ENCODE data around the gene MRFAP1L1.

MRFAP1L1 gene

GRCh38 chr4:6703786-6704185, 5.9 kb downstream of the MRFAP1L1 start:
- Histone ChIP-seq H3K9me3 (ENCODE audit: control insufficient read depth, insufficient read depth, low read length) (peaks cover 11% of the 10 kb centered on the region; the same call in 1 of the 2 replicates), H4K20me1 (ENCODE audit: control insufficient read depth, insufficient read depth, low read depth, low read length) (peaks cover 3% of the 10 kb centered on the region; the same call in 1 of the 2 replicates), H3F3A (ENCODE audit: control insufficient read depth, insufficient read depth) (no peaks in the 10 kb centered on the region), H3K9me2 (replicated peaks; ENCODE audit: control insufficient read depth, low read length) (no peaks in the 10 kb centered on the region), H3K27ac (ENCODE audit: low read depth, low read length) (no peak overlapping the region), H3K4me3 (ENCODE audit: low read length) (no peak overlapping the region), H3K36me3 (ENCODE audit: control insufficient read depth, low read length) (peaks cover 48% of the 10 kb centered on the region), H3K79me2 (ENCODE audit: control insufficient read depth, low read length) (peaks cover 61% of the 10 kb centered on the region), H3K4me1 (ENCODE audit: control insufficient read depth, low read length) (peaks cover 17% of the 10 kb centered on the region), H3K27me3 (ENCODE audit: control insufficient read depth, low read length) (no peaks in the 10 kb centered on the region), H3K4me2 (ENCODE audit: low read length) (no peak overlapping the region)
- TF ChIP-seq CTCF (IDR thresholded peaks at IDR 0.05; ENCODE audit: low read depth, low read length, poor library complexity, severe bottlenecking), result no peak
- no peak for TF ChIP-seq EZH2phosphoT487 (IDR thresholded peaks at IDR 0.05; ENCODE audit: borderline replicate concordance, low read length)

- TF ChIP-seq CTCF (IDR thresholded peaks at IDR 0.05; ENCODE audit: low read depth, low read length, poor library complexity, severe bottlenecking) (no peak), EZH2phosphoT487 (IDR thresholded peaks at IDR 0.05; ENCODE audit: borderline replicate concordance, low read length) (no peak)
Measured at GRCh38 chr4:6702761-6703160, 6.9 kb downstream of the MRFAP1L1 start.

GRCh38 chr4:6701371-6701770, 8.3 kb downstream of the MRFAP1L1 start:
- Histone ChIP-seq H3K4me1 (ENCODE audit: control insufficient read depth, low read length) (no peaks in the 10 kb centered on the region), H3K9me3 (ENCODE audit: control insufficient read depth, insufficient read depth, low read length) (no peaks in the 10 kb centered on the region), H4K20me1 (ENCODE audit: control insufficient read depth, insufficient read depth, low read depth, low read length) (no peaks in the 10 kb centered on the region), H3K4me2 (ENCODE audit: low read length) (no peak overlapping the region), H3K36me3 (ENCODE audit: control insufficient read depth, low read length) (peaks cover 24% of the 10 kb centered on the region), H3K27ac (ENCODE audit: low read depth, low read length) (no peak overlapping the region), H3K79me2 (ENCODE audit: control insufficient read depth, low read length) (peaks cover 37% of the 10 kb centered on the region), H3F3A (ENCODE audit: control insufficient read depth, insufficient read depth) (no peaks in the 10 kb centered on the region), H3K9me2 (replicated peaks; ENCODE audit: control insufficient read depth, low read length) (no peaks in the 10 kb centered on the region), H3K4me3 (ENCODE audit: low read length) (no peak overlapping the region), H3K27me3 (ENCODE audit: control insufficient read depth, low read length) (no peaks in the 10 kb centered on the region)
- no peak for TF ChIP-seq EZH2phosphoT487 (IDR thresholded peaks at IDR 0.05; ENCODE audit: borderline replicate concordance, low read length)
- peak; percentile 58 for TF ChIP-seq CTCF (IDR thresholded peaks at IDR 0.05; ENCODE audit: low read depth, low read length, poor library complexity, severe bottlenecking)

More at GRCh38 chr4:6702761-6703160, 6.9 kb downstream of the MRFAP1L1 start:
- Histone ChIP-seq H3K4me3 (ENCODE audit: low read length) (no peak overlapping the region), H3K36me3 (ENCODE audit: control insufficient read depth, low read length) (peaks cover 38% of the 10 kb centered on the region), H3K27me3 (ENCODE audit: control insufficient read depth, low read length) (no peaks in the 10 kb centered on the region), H3K27ac (ENCODE audit: low read depth, low read length) (no peak overlapping the region), H3K79me2 (ENCODE audit: control insufficient read depth, low read length) (peaks cover 51% of the 10 kb centered on the region), H4K20me1 (ENCODE audit: control insufficient read depth, insufficient read depth, low read depth, low read length) (peaks cover 3% of the 10 kb centered on the region; the same call in 1 of the 2 replicates), H3K9me3 (ENCODE audit: control insufficient read depth, insufficient read depth, low read length) (peaks cover under 1% of the 10 kb centered on the region; the same call in 1 of the 2 replicates), H3K4me1 (ENCODE audit: control insufficient read depth, low read length) (peaks cover 7% of the 10 kb centered on the region), H3K9me2 (replicated peaks; ENCODE audit: control insufficient read depth, low read length) (no peaks in the 10 kb centered on the region), H3F3A (ENCODE audit: control insufficient read depth, insufficient read depth) (no peaks in the 10 kb centered on the region), H3K4me2 (ENCODE audit: low read length) (no peak overlapping the region)

Data from DOHH2 (cell line).